CD4-positive, alpha-beta memory T cell (primary cell): ENCODE measurements around the gene SMLR1. TPM values are rescaled to one million over a fixed set of nuclear protein-coding genes. Genes with fewer than 3 reads are reported as not detected.

Experiments
- CTCF ChIA-PET: fragments of 350-600 bp; sonication (Branson Sonifier 250); formaldehyde crosslinking; loops from one replicate; lab custom pipeline; 2021; ENCODE audit warnings: inconsistent platforms; ENCODE audit not compliant: partially characterized antibody; lab: Charles Lee
- POLR2A ChIA-PET: fragments of 350-600 bp; sonication (Branson Sonifier 250); formaldehyde crosslinking; loops from one replicate; lab custom pipeline; 2021; ENCODE audit not compliant: partially characterized antibody; lab: Charles Lee
- DNase-seq, 5 donors: peaks; one replicate each; pipeline versions ENCODE4 v3.0.0 to v3.0.0-alpha.2; 2020 to 2022; ENCODE audit warnings: mixed read lengths in 1 of 5
- H3K27ac ChIP-seq: one replicate; pipeline ENCODE4 v1.7.0; 2013; ENCODE audit warnings: low read depth, low read length
- H3K27me3 ChIP-seq: 2 replicates; pipeline ENCODE4 v1.7.0; 2013; ENCODE audit warnings: mild to moderate bottlenecking, low read length, moderate library complexity; ENCODE audit not compliant: insufficient read depth
- H3K36me3 ChIP-seq: 2 replicates; pipeline ENCODE4 v1.7.0; 2013; ENCODE audit warnings: mild to moderate bottlenecking, low read length, moderate library complexity; ENCODE audit not compliant: insufficient read depth
- H3K4me1 ChIP-seq: 2 replicates; pipeline ENCODE4 v1.7.0; 2013; ENCODE audit warnings: mild to moderate bottlenecking, low read length, moderate library complexity; ENCODE audit not compliant: insufficient read depth
- H3K4me3 ChIP-seq, 2 donors: one replicate each; pipeline ENCODE4 v1.7.0; 2013; ENCODE audit warnings: low read length in 2 of 2, mild to moderate bottlenecking in 1 of 2
- H3K9me3 ChIP-seq, 2 donors: one replicate each; pipeline ENCODE4 v1.7.0; 2013; ENCODE audit warnings: low read length in 2 of 2, control low read depth in 1 of 2; ENCODE audit not compliant: control insufficient read depth in 1 of 2
- H3K27ac Mint-ChIP-seq, 7 donors: one replicate each; pipeline ENCODE4 v1.8.0; 2020 to 2021; ENCODE audit warnings: mixed read lengths in 7 of 7, mild to moderate bottlenecking in 6 of 7, inconsistent platforms in 3 of 7, moderate library complexity in 3 of 7
- H3K27me3 Mint-ChIP-seq, 2 donors: one replicate each; pipeline ENCODE4 v1.8.0; 2020 to 2021; ENCODE audit warnings: mixed read lengths in 2 of 2
- H3K36me3 Mint-ChIP-seq, 2 donors: one replicate each; pipeline ENCODE4 v1.8.0; 2020 to 2021; ENCODE audit warnings: mixed read lengths in 2 of 2, inconsistent platforms in 1 of 2, mild to moderate bottlenecking in 1 of 2
- H3K4me1 Mint-ChIP-seq, 4 donors: one replicate each; pipeline ENCODE4 v1.8.0; 2020 to 2021; ENCODE audit warnings: mixed read lengths in 4 of 4, mild to moderate bottlenecking in 1 of 4
- H3K4me3 Mint-ChIP-seq, 8 donors: one replicate each; pipeline ENCODE4 v1.8.0; 2020 to 2021; ENCODE audit warnings: mixed read lengths in 8 of 8, mild to moderate bottlenecking in 7 of 8, moderate library complexity in 6 of 8, inconsistent platforms in 3 of 8
- H3K9me3 Mint-ChIP-seq, 8 donors: one replicate each; pipeline ENCODE4 v1.8.0; 2020 to 2021; ENCODE audit warnings: mixed read lengths in 8 of 8, mild to moderate bottlenecking in 5 of 8, inconsistent platforms in 3 of 8, moderate library complexity in 1 of 8
- intact Hi-C: fragments of 100-400 bp; cut with micrococcal nuclease; formaldehyde crosslinking; loops from one replicate; pipeline ENCODE4 v1.15.1; 2023
- polyA plus RNA-seq, 2 donors: library from polyadenylated mRNA; unstranded; fragments of 300-500 nt; fragmentation: Illumina TruSeq; gene quantifications; one replicate each; pipeline ENCODE4 v1.2.3, GENCODE V29; 2021
- total RNA-seq, 2 experiments: library from RNA; stranded (reverse); gene quantifications; one replicate each; pipeline ENCODE4 v1.2.3, GENCODE V29; 2021

SMLR1 gene
- total and polyA plus RNA-seq, 4 experiments from 2014 or later: not detected

- H3K27ac Mint-ChIP-seq: no peak overlapping the region
- no peak overlapping the region for H3K4me3 Mint-ChIP-seq
- H3K27me3 Mint-ChIP-seq: peaks cover 0 to 1% of the 10 kb centered on the region in 2 donors
- Histone ChIP-seq H3K27ac (no peak overlapping the region), H3K27me3 (no peaks in the 10 kb centered on the region), H3K36me3 (no peaks in the 10 kb centered on the region), H3K9me3 (no peaks in the 10 kb centered on the region), H3K4me1 (no peaks in the 10 kb centered on the region), H3K4me3 (no peak overlapping the region)
- intact Hi-C loops: loop anchor here (2.0 kb wide), 1 partner anchor 175 kb away; no protein-coding TSS in a partner anchor
- ChIA-PET CTCF (interaction anchor here (0.6 to 2.0 kb wide), 5 partner anchors 9 to 260 kb away, joined by 3 to 6 read pairs (median 3); no protein-coding TSS in a partner anchor), POLR2A (no interaction called here)
- no peak for DNase-seq
- peaks cover 0 to 7% (median 3%) of the 10 kb centered on the region in 4 donors for H3K4me1 Mint-ChIP-seq
- H3K36me3 Mint-ChIP-seq: peaks cover 0 to 9% of the 10 kb centered on the region in 2 donors
- H3K9me3 Mint-ChIP-seq: no peaks in the 10 kb centered on the region
Measured at GRCh38 chr6:130873746-130874145, 46.5 kb downstream of the SMLR1 start.

- Histone ChIP-seq H3K27me3 (no peaks in the 10 kb centered on the region), H3K4me1 (no peaks in the 10 kb centered on the region), H3K4me3 (no peak overlapping the region), H3K36me3 (no peaks in the 10 kb centered on the region), H3K9me3 (no peaks in the 10 kb centered on the region), H3K27ac (no peak overlapping the region)
- Mint-ChIP-seq H3K27me3 (no peaks in the 10 kb centered on the region), H3K4me1 (no peaks in the 10 kb centered on the region), H3K36me3 (peaks cover 0 to 9% of the 10 kb centered on the region in 2 donors), H3K4me3 (no peak overlapping the region), H3K27ac (no peak overlapping the region), H3K9me3 (no peaks in the 10 kb centered on the region)
- no peak for DNase-seq
- ChIA-PET POLR2A (interaction anchor here (0.7 kb wide), 1 partner anchor 237 kb away, joined by 3 read pairs; no protein-coding TSS in a partner anchor), CTCF (interaction anchor here (0.8 to 1.3 kb wide), 3 partner anchors 9 to 749 kb away, joined by 3 to 4 read pairs (median 3); partner anchors contain the start of gene MED23)
- intact Hi-C loops: no loop called here
Measured at GRCh38 chr6:130879826-130880225, 52.6 kb downstream of the SMLR1 start.

- Histone ChIP-seq H3K4me1 (no peaks in the 10 kb centered on the region), H3K36me3 (no peaks in the 10 kb centered on the region), H3K27me3 (no peaks in the 10 kb centered on the region), H3K4me3 (no peak overlapping the region), H3K9me3 (no peaks in the 10 kb centered on the region), H3K27ac (no peak overlapping the region)
- no peak overlapping the region for H3K4me3 Mint-ChIP-seq
- peaks cover 0 to 9% of the 10 kb centered on the region in 2 donors for H3K36me3 Mint-ChIP-seq
- no peak overlapping the region for H3K27ac Mint-ChIP-seq
- intact Hi-C loops: no loop called here
- H3K9me3 Mint-ChIP-seq: no peaks in the 10 kb centered on the region
- H3K4me1 Mint-ChIP-seq: no peaks in the 10 kb centered on the region
- ChIA-PET POLR2A (no interaction called here), CTCF (interaction anchor here (1.2 to 2.0 kb wide), 2 partner anchors 234 to 747 kb away, joined by 3 to 5 read pairs; no protein-coding TSS in a partner anchor)
- H3K27me3 Mint-ChIP-seq: no peaks in the 10 kb centered on the region
- DNase-seq: no peak
Measured at GRCh38 chr6:130882370-130882769, 55.2 kb downstream of the SMLR1 start.

- Mint-ChIP-seq H3K36me3 (peaks cover 0 to 9% of the 10 kb centered on the region in 2 donors), H3K4me1 (no peaks in the 10 kb centered on the region), H3K27me3 (no peaks in the 10 kb centered on the region), H3K9me3 (no peaks in the 10 kb centered on the region), H3K4me3 (no peak overlapping the region), H3K27ac (no peak overlapping the region)
- Histone ChIP-seq H3K9me3 (no peaks in the 10 kb centered on the region), H3K4me3 (no peak overlapping the region), H3K4me1 (no peaks in the 10 kb centered on the region), H3K27ac (no peak overlapping the region), H3K27me3 (no peaks in the 10 kb centered on the region), H3K36me3 (no peaks in the 10 kb centered on the region)
- POLR2A ChIA-PET: interaction anchor here (0.7 to 1.4 kb wide), 3 partner anchors 232 to 648 kb away, joined by 4 to 5 read pairs (median 4); no protein-coding TSS in a partner anchor
- intact Hi-C loops: loop anchor here (1.0 to 5.0 kb wide), 9 partner anchors 231 to 1597 kb away; partner anchors contain the start of gene MED23
- peak; percentile 72 to 79 (median 77) for DNase-seq
- CTCF ChIA-PET: interaction anchor here (0.6 to 9.2 kb wide), 48 partner anchors 7 to 1395 kb away, joined by 3 to 213 read pairs (median 4); partner anchors contain the start of gene MED23
Measured at GRCh38 chr6:130885392-130886192, 58.4 kb downstream of the SMLR1 start.

Other genes with a start within 250 kb of the SMLR1 start
- 10 to 100 TPM; 18.4 to 24.3 TPM for gene EPB41L2, start 235.8 kb downstream of the SMLR1 start, total RNA-seq
- gene EPB41L2, start 235.8 kb downstream of the SMLR1 start, polyA plus RNA-seq: 1 to 10 TPM; 3.3 to 7.0 TPM